ENCODE measurements around the gene PARVA. TPM values are rescaled to one million over a fixed set of nuclear protein-coding genes. Genes with fewer than 3 reads are reported as not detected.
"Not testable (repeated sequence)": the region's sequence is repeated elsewhere in the genome, so short reads cannot be mapped to it uniquely, and the experiment has no call there.

PARVA gene
- total RNA-seq, 1 donor from 2014 or later = 170 TPM

- TF ChIP-seq, protein P1, sequence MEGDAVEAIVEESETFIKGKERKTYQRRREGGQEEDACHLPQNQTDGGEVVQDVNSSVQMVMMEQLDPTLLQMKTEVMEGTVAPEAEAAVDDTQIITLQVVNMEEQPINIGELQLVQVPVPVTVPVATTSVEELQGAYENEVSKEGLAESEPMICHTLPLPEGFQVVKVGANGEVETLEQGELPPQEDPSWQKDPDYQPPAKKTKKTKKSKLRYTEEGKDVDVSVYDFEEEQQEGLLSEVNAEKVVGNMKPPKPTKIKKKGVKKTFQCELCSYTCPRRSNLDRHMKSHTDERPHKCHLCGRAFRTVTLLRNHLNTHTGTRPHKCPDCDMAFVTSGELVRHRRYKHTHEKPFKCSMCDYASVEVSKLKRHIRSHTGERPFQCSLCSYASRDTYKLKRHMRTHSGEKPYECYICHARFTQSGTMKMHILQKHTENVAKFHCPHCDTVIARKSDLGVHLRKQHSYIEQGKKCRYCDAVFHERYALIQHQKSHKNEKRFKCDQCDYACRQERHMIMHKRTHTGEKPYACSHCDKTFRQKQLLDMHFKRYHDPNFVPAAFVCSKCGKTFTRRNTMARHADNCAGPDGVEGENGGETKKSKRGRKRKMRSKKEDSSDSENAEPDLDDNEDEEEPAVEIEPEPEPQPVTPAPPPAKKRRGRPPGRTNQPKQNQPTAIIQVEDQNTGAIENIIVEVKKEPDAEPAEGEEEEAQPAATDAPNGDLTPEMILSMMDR (IDR thresholded peaks at IDR 0.05) = no peak
- Mint-ChIP-seq H3K9me3 (ENCODE audit: low read depth) (peaks cover 8% of the 10 kb centered on the region), H3K27ac (ENCODE audit: unreplicated experiment) (no peak overlapping the region), H3K36me3 (ENCODE audit: low read depth) (peaks cover 8% of the 10 kb centered on the region), H3K4me3 (ENCODE audit: unreplicated experiment) (no peak overlapping the region), H3K27me3 (ENCODE audit: low read depth) (no peaks in the 10 kb centered on the region), H3K4me1 (ENCODE audit: low read depth) (no peaks in the 10 kb centered on the region)
- DNase-seq (ENCODE audit: low spot score) = no peak
Observed at GRCh38 chr11:12343526-12343925, 33.8 kb upstream of the PARVA start.

DNA sequence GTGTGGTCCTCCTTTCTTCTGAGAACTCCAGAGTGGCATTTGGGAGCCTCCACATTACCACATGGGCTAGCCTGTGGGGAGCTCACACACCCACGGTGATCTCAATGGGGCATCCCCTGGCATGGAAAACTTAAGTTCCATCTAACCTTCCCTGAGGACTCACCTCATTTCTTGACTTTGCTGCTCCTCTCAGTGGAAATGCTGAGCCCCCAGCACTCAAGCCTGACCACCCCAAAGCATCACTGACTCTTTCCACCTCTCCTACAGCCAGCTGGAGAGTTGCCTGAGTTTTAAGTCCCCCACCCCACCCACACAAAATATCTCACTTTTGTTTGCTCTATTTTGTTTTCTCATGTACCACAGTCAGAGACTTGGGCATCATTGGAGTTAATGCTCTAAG is 23.8 kb upstream of the PARVA start:
- TF ChIP-seq, protein P1 (IDR thresholded peaks at IDR 0.05) = no peak
- no peaks in the 10 kb centered on the region for H3K9me3 Mint-ChIP-seq (ENCODE audit: low read depth)
- peaks cover 9% of the 10 kb centered on the region for H3K36me3 Mint-ChIP-seq (ENCODE audit: low read depth)
- no peaks in the 10 kb centered on the region for H3K27me3 Mint-ChIP-seq (ENCODE audit: low read depth)
- H3K4me1 Mint-ChIP-seq (ENCODE audit: low read depth) = no peaks in the 10 kb centered on the region
- H3K27ac Mint-ChIP-seq (ENCODE audit: unreplicated experiment) = no peak overlapping the region
- no peak for DNase-seq (ENCODE audit: low spot score)
- no peak overlapping the region for H3K4me3 Mint-ChIP-seq (ENCODE audit: unreplicated experiment)

DNA sequence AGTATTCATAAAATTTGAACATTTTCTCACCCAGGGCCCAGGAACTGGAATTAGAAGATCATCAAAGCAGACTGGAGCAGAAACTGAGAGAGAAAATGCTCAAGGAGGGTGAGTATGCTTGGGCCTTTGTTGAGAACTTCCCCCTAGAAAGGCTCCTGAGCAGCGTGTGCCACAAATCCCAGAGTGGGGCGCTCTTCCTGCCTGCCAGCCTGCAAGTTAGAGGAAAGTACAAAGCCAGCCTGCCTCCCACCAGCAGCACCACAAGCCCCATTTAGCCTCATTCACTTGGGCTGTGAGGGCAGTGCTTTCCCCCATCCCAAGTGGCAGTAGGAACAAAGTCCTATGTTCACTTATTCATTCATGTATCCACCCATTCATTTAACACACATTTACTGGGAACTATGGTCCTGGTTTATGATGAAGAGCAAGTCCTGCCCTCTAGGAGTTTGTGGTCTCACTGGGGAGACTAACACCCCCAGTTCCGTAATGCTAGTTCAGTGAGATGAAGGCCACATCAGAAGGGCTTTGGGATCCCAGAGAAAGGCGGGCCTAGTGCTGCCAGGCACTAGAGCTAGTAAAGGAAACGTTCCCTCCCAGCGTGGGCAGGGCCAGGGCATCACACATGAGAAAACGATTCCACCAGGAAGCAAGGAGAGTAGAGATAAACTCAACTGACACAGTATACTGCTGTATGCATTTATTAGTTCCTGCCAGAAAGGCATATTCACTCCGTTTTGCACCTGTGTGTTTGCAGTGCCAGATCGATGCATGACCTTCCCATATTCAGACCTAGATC is 22.4 kb upstream of the PARVA start:
- no peaks in the 10 kb centered on the region for H3K4me1 Mint-ChIP-seq (ENCODE audit: low read depth)
- no peak overlapping the region for H3K27ac Mint-ChIP-seq (ENCODE audit: unreplicated experiment)
- no peak for DNase-seq (ENCODE audit: low spot score)
- H3K27me3 Mint-ChIP-seq (ENCODE audit: low read depth) = no peaks in the 10 kb centered on the region
- H3K36me3 Mint-ChIP-seq (ENCODE audit: low read depth) = peaks cover 10% of the 10 kb centered on the region
- no peak overlapping the region for H3K4me3 Mint-ChIP-seq (ENCODE audit: unreplicated experiment)
- TF ChIP-seq, protein P1 (IDR thresholded peaks at IDR 0.05) = no peak
- no peaks in the 10 kb centered on the region for H3K9me3 Mint-ChIP-seq (ENCODE audit: low read depth)

- Mint-ChIP-seq H3K36me3 (ENCODE audit: low read depth) (peaks cover 8% of the 10 kb centered on the region), H3K4me3 (ENCODE audit: unreplicated experiment) (no peak overlapping the region), H3K9me3 (ENCODE audit: low read depth) (no peaks in the 10 kb centered on the region), H3K27me3 (ENCODE audit: low read depth) (no peaks in the 10 kb centered on the region), H3K27ac (ENCODE audit: unreplicated experiment) (no peak overlapping the region), H3K4me1 (ENCODE audit: low read depth) (no peaks in the 10 kb centered on the region)
- no peak for DNase-seq (ENCODE audit: low spot score)
- TF ChIP-seq, protein P1 (IDR thresholded peaks at IDR 0.05) = no peak
Observed at GRCh38 chr11:12356944-12357655, 20.3 kb upstream of the PARVA start.

DNA sequence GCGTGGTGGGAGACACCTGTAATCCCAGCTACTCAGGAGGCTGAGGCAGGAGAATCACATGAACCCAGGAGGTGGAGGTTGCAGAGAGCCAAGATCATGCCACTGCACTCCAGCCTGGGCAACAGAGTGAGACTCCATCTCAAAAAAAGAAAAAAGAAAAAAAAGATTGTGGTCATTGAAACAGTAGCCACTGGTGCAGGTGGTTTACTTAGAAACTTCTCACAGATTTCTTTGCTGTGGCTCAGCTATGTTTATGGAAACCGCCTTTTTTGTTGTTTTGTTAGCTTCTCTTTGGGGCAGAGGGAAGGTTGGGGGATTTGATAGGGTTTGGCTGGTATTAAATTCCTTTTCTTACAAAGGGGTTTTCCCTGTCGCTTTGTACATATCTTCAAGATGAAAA is 19.7 kb upstream of the PARVA start:
- not testable (repeated sequence) for H3K4me1 Mint-ChIP-seq (ENCODE audit: low read depth); H3K27ac Mint-ChIP-seq (ENCODE audit: unreplicated experiment); DNase-seq (ENCODE audit: low spot score); H3K27me3 Mint-ChIP-seq (ENCODE audit: low read depth); H3K4me3 Mint-ChIP-seq (ENCODE audit: unreplicated experiment); H3K9me3 Mint-ChIP-seq (ENCODE audit: low read depth); H3K36me3 Mint-ChIP-seq (ENCODE audit: low read depth)

Data from chondrocyte (in vitro differentiated cells).